Fibroblast of lung (primary cell): Measurements from ENCODE around the gene GRIA1.

Experiments used
- CTCF ChIP-seq, 2 donors: IDR thresholded peaks in 1 of 2; conservative IDR thresholded peaks in 1 of 2; 1 replicate in 1 of 2; 2 replicates in 1 of 2; pipeline ENCODE4 v1.5.1; 2011 to 2012; ENCODE audit warnings: low read length in 2 of 2, control low read depth in 1 of 2, inconsistent platforms in 1 of 2, low read depth in 1 of 2, mild to moderate bottlenecking in 1 of 2
- EZH2 ChIP-seq: IDR thresholded peaks from 2 replicates; pipeline ENCODE4 v1.5.1; 2012; ENCODE audit warnings: low read length, control low read depth, mild to moderate bottlenecking; ENCODE audit errors: missing control alignments

- no peak for TF ChIP-seq CTCF (conservative IDR thresholded peaks at IDR 0.05 in 1 of 2, IDR thresholded peaks at IDR 0.05 in 1 of 2; ENCODE audit: low read depth in 1 of 2, low read length in 2 of 2)
- TF ChIP-seq EZH2 = no peak
Observed at GRCh38 chr5:153459051-153459743, 31.3 kb upstream of the GRIA1 start.
